HG03060 (cell line): ENCODE data around the gene SPATA24.
A peak's percentile ranks its signal among the peaks of the same experiment; 100 is the strongest.
"Not testable (repeated sequence)": the region's sequence is repeated elsewhere in the genome, so short reads cannot be mapped to it uniquely, and the experiment has no call there.

Experiments
- ATAC-seq: cut with Tn5 transposase; IDR thresholded peaks from one replicate; pipeline ENCODE4 v1.9.1; 2021; ENCODE audit warnings: low read depth, moderate number of reproducible peaks; ENCODE audit not compliant: unreplicated experiment

The SPATA24 gene

GRCh38 chr5:139396691-139397090, 7.2 kb downstream of the SPATA24 start:
- ATAC-seq, result no peak

GRCh38 chr5:139395844-139396640, 7.8 kb downstream of the SPATA24 start:
- ATAC-seq, result no peak

- no peak for ATAC-seq
These were observed 9.0 kb downstream of the SPATA24 start, which contains the start of gene PROB1 for GRCh38 chr5:139394654-139395566. Gene PROB1 (minus strand): TSS chr5:139395104. CDS start chr5:139395081, 23 bp downstream.

- no peak for ATAC-seq
These were observed 9.7 kb downstream of the SPATA24 start for GRCh38 chr5:139394123-139394653.

GRCh38 chr5:139393497-139394122, 10.3 kb downstream of the SPATA24 start:
- ATAC-seq, result no peak

- no peak for ATAC-seq
These were observed 11.0 kb downstream of the SPATA24 start for GRCh38 chr5:139392678-139393496.

GRCh38 chr5:139392324-139392677, 11.6 kb downstream of the SPATA24 start:
- no peak for ATAC-seq

GRCh38 chr5:139391570-139392323, 12.1 kb downstream of the SPATA24 start:
- ATAC-seq, result no peak

- ATAC-seq, result no peak
These were observed 13.0 kb downstream of the SPATA24 start for GRCh38 chr5:139390639-139391569.

- ATAC-seq, result peak; percentile 31
These were observed 13.9 kb downstream of the SPATA24 start, which contains the start of gene MZB1 for GRCh38 chr5:139389701-139390638. Gene MZB1 (minus strand): TSS chr5:139389913. CDS start chr5:139389856, 57 bp downstream.

GRCh38 chr5:139388198-139388821, 15.6 kb downstream of the SPATA24 start:
- ATAC-seq, result no peak

GRCh38 chr5:139387611-139388197, 16.2 kb downstream of the SPATA24 start:
- no peak for ATAC-seq

GRCh38 chr5:139386956-139387355, 16.9 kb downstream of the SPATA24 start:
- ATAC-seq, result not testable (repeated sequence)

- no peak for ATAC-seq
These were observed 17.8 kb downstream of the SPATA24 start for GRCh38 chr5:139386050-139386438.

GRCh38 chr5:139385061-139386049, 18.5 kb downstream of the SPATA24 start:
- no peak for ATAC-seq
